MM.1S (cell line): ENCODE data around the gene CDYL.

Experiments used
- CTCF ChIP-seq: fragments of 300-600 bp; sonication (generic); IDR thresholded peaks from 2 replicates; pipeline ENCODE4 v1.5.1; 2016; ENCODE audit warnings: antibody characterized with exemption, low read length, mixed read lengths
- EZH2 ChIP-seq: fragments of 300-600 bp; sonication (generic); optimal IDR thresholded peaks from 2 replicates; pipeline ENCODE3; 2017; ENCODE audit warnings: low read depth, mild to moderate bottlenecking, antibody characterized with exemption, low read length, mixed read lengths

GRCh38 chr6:4808396-4808795 lies 32.2 kb downstream of the CDYL start:
- TF ChIP-seq EZH2 (no peak), CTCF (no peak)
